H1 (cell line): ENCODE results near the gene NDUFAB1. TPM values are rescaled to one million over a fixed set of nuclear protein-coding genes. Genes with fewer than 3 reads are reported as not detected.

ENCODE experiments used
- CBX5 ChIP-seq: fragments of 300-800, 300-1000 bp; sonication (generic); IDR thresholded peaks from 2 replicates; pipeline ENCODE4 v1.7.1; 2016; ENCODE audit warnings: antibody characterized with exemption, low read length, low read depth
- CHD7 ChIP-seq: fragments of 300-600 bp; sonication (generic); IDR thresholded peaks from 2 replicates; pipeline ENCODE4 v1.7.1; 2012; ENCODE audit warnings: low read length, moderate library complexity, mild to moderate bottlenecking, inconsistent platforms; ENCODE audit not compliant: insufficient replicate concordance
- polyA plus RNA-seq, 7 experiments: library from polyadenylated mRNA; depleted of rRNA in 3 of 7; stranded (reverse) in 5 of 7; unstranded in 2 of 7; fragments of >200 nt in 5 of 7; fragments of 200-250 nt in 2 of 7; gene quantifications; 1 replicate in 5 of 7; 2 replicates in 1 of 7; 4 replicates in 1 of 7; pipeline versions ENCODE4 v1.2.1 to v1.2.3, GENCODE V29; 2011 to 2013; ENCODE audit warnings: missing spikeins in 2 of 7, mixed read lengths in 2 of 7
- total RNA-seq: library from RNA; stranded (reverse); fragmentation: NEBNext Ultra II Directional; extraction: Animal tissue kit (Norgen Biotek cat#: 25700); gene quantifications from 2 replicates; pipeline ENCODE4 v1.2.1, GENCODE V29; 2021

The NDUFAB1 gene
- total and polyA plus RNA-seq, 2 of the 8 experiments (the other 6 are each of a cell fraction or from before 2014, with no cell fraction given): 135 to 294 TPM

- TF ChIP-seq CHD7 (no peak), CBX5 (no peak)
Observed at GRCh38 chr16:23572394-23572793, 23.7 kb downstream of the NDUFAB1 start (continued).
